ENCODE data around the gene DNASE1L2.

DNASE1L2 gene

DNA sequence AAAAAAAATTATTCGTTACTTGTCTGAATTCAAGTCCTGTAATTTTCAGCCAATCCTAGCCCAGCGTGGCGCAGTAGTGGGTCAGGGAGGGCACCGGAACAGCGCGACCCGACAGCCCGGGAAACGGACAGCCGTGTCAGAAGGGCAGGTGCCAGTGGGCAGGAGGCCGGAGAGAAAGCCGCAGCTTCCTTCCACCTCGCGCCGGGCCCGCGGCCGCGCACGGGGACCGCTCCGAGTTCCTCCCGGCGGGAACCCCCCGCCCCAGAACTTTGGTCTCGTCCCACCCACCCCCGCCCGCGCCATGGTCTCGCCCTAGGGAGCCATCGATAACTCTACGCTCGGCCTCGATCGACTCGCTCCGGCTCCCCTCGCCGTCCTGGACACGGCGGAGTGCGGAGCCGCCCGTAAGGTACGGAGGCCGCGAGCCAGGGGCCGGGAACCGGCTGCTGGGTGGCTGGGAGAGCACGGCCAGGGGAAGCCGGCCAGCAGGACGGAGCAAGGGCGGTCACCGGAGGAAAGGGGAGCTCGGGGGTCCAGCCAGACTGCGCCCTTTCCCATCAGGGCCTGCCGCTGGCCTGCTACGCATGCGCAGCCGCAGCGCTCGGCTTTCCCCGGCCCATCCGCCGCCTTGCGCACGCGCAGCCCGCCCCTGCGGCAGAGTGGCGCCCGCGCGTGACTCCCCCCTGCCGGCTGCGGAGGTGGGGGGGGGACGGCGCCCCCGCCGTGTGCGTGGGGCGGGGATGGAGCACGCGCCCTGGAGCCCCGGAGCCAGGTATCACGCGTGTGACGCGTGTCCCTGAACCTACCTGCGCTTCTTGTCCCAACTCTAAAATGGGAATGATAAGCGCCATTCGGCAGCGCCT lies 30.9 kb upstream of the DNASE1L2 start, which contains the start of gene MLST8 (continued):
- TF ChIP-seq, protein P1, sequence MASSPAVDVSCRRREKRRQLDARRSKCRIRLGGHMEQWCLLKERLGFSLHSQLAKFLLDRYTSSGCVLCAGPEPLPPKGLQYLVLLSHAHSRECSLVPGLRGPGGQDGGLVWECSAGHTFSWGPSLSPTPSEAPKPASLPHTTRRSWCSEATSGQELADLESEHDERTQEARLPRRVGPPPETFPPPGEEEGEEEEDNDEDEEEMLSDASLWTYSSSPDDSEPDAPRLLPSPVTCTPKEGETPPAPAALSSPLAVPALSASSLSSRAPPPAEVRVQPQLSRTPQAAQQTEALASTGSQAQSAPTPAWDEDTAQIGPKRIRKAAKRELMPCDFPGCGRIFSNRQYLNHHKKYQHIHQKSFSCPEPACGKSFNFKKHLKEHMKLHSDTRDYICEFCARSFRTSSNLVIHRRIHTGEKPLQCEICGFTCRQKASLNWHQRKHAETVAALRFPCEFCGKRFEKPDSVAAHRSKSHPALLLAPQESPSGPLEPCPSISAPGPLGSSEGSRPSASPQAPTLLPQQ (tag by site-specific recombination; IDR thresholded peaks at IDR 0.05), result peak; percentile 64; the same call in 1 of the 2 replicates
- TF ChIP-seq KLF7 (tag by site-specific recombination; IDR thresholded peaks at IDR 0.05; ENCODE audit: borderline replicate concordance) (peak; percentile 80), ZNF140 (tag by site-specific recombination; IDR thresholded peaks at IDR 0.05) (no peak), ZNF426 (tag by site-specific recombination; IDR thresholded peaks at IDR 0.05) (no peak), ZNF266 (tag by site-specific recombination; IDR thresholded peaks at IDR 0.05; ENCODE audit: low read depth) (no peak), HOXA7 (CRISPR knock-in tag; IDR thresholded peaks at IDR 0.05; ENCODE audit: borderline replicate concordance) (no peak), ZNF514 (tag by site-specific recombination; IDR thresholded peaks at IDR 0.05) (no peak), ZNF624 (tag by site-specific recombination; IDR thresholded peaks at IDR 0.05) (no peak), ZNF354C (tag by site-specific recombination; IDR thresholded peaks at IDR 0.05; ENCODE audit: borderline replicate concordance, low read depth) (no peak), ZXDB (tag by site-specific recombination; IDR thresholded peaks at IDR 0.05) (peak; percentile 92), TRIM28 (IDR thresholded peaks at IDR 0.05; ENCODE audit: borderline replicate concordance, low read length) (no peak; the same call in 1 of the 2 replicates), MEIS1 (CRISPR knock-in tag; IDR thresholded peaks at IDR 0.05; ENCODE audit: borderline replicate concordance) (no peak), ZNF629 (tag by site-specific recombination; IDR thresholded peaks at IDR 0.05) (peak; percentile 66)
- TF ChIP-seq, protein P2, sequence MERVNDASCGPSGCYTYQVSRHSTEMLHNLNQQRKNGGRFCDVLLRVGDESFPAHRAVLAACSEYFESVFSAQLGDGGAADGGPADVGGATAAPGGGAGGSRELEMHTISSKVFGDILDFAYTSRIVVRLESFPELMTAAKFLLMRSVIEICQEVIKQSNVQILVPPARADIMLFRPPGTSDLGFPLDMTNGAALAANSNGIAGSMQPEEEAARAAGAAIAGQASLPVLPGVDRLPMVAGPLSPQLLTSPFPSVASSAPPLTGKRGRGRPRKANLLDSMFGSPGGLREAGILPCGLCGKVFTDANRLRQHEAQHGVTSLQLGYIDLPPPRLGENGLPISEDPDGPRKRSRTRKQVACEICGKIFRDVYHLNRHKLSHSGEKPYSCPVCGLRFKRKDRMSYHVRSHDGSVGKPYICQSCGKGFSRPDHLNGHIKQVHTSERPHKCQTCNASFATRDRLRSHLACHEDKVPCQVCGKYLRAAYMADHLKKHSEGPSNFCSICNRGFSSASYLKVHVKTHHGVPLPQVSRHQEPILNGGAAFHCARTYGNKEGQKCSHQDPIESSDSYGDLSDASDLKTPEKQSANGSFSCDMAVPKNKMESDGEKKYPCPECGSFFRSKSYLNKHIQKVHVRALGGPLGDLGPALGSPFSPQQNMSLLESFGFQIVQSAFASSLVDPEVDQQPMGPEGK (tag by site-specific recombination; IDR thresholded peaks at IDR 0.05), result peak; percentile 97
- TF ChIP-seq, protein P3, sequence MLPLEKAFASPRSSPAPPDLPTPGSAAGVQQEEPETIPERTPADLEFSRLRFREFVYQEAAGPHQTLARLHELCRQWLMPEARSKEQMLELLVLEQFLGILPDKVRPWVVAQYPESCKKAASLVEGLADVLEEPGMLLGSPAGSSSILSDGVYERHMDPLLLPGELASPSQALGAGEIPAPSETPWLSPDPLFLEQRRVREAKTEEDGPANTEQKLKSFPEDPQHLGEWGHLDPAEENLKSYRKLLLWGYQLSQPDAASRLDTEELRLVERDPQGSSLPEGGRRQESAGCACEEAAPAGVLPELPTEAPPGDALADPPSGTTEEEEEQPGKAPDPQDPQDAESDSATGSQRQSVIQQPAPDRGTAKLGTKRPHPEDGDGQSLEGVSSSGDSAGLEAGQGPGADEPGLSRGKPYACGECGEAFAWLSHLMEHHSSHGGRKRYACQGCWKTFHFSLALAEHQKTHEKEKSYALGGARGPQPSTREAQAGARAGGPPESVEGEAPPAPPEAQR (tag by site-specific recombination; IDR thresholded peaks at IDR 0.05), result no peak
- TF ChIP-seq, protein P4, sequence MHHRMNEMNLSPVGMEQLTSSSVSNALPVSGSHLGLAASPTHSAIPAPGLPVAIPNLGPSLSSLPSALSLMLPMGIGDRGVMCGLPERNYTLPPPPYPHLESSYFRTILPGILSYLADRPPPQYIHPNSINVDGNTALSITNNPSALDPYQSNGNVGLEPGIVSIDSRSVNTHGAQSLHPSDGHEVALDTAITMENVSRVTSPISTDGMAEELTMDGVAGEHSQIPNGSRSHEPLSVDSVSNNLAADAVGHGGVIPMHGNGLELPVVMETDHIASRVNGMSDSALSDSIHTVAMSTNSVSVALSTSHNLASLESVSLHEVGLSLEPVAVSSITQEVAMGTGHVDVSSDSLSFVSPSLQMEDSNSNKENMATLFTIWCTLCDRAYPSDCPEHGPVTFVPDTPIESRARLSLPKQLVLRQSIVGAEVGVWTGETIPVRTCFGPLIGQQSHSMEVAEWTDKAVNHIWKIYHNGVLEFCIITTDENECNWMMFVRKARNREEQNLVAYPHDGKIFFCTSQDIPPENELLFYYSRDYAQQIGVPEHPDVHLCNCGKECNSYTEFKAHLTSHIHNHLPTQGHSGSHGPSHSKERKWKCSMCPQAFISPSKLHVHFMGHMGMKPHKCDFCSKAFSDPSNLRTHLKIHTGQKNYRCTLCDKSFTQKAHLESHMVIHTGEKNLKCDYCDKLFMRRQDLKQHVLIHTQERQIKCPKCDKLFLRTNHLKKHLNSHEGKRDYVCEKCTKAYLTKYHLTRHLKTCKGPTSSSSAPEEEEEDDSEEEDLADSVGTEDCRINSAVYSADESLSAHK (tag by site-specific recombination; IDR thresholded peaks at IDR 0.05), result no peak; the same call in 1 of the 2 replicates

DNA sequence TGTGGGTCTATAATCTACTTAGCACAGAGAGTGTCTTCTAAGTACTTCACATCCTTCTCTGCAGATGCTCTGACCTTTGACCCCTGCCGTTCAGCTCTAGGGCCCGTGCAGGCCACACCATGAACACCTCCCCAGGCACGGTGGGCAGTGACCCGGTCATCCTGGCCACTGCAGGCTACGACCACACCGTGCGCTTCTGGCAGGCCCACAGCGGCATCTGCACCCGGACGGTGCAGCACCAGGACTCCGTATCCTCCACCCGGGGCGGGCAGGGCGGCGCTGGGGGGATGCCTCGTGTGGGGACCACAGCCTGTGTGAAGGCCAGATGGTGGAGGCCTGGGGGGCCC lies 30.3 kb upstream of the DNASE1L2 start:
- no peaks in the 10 kb centered on the region for H3K9me3 ChIP-seq (ENCODE audit: control insufficient read depth, insufficient read depth, low read depth, low read length)
- CTCF ChIA-PET, result interaction anchor here (0.5 to 1.7 kb wide), 2 partner anchors 11 to 49 kb away, joined by 3 to 6 read pairs; no protein-coding TSS in a partner anchor
- H3K27ac ChIP-seq (ENCODE audit: extremely low read depth, low read depth, low read length), result peak overlapping the region; percentile 90
- no peaks in the 10 kb centered on the region for H3K4me1 ChIP-seq (ENCODE audit: control insufficient read depth, insufficient read depth, low read length)
- H3K36me3 ChIP-seq (ENCODE audit: control insufficient read depth in 2 of 2, insufficient read depth in 1 of 2, low read length in 2 of 2), result peaks cover 0 to 35% of the 10 kb centered on the region in 2 experiments; a peak in 1 of 3 replicates
- H3K4me3 ChIP-seq (ENCODE audit: low read depth, low read length), result peak overlapping the region; percentile 96
- POLR2A ChIA-PET, result interaction anchor here (0.7 to 4.3 kb wide), 7 partner anchors 9 to 81 kb away, joined by 3 to 22 read pairs (median 6); partner anchors contain the start of genes DNASE1L2, PGP and TRAF7
- no peak for TF ChIP-seq ZNF548 (tag by site-specific recombination; IDR thresholded peaks at IDR 0.05)
- TF ChIP-seq ZFP37 (tag by site-specific recombination; IDR thresholded peaks at IDR 0.05), result 0 out of 2 replicates have a peak, but pooled peaks have one; percentile 25
- TF ChIP-seq SCRT2 (tag by site-specific recombination; IDR thresholded peaks at IDR 0.05), result no peak
- no peak for TF ChIP-seq ZNF19 (tag by site-specific recombination; IDR thresholded peaks at IDR 0.05; ENCODE audit: low read depth)
- TF ChIP-seq, protein P5, sequence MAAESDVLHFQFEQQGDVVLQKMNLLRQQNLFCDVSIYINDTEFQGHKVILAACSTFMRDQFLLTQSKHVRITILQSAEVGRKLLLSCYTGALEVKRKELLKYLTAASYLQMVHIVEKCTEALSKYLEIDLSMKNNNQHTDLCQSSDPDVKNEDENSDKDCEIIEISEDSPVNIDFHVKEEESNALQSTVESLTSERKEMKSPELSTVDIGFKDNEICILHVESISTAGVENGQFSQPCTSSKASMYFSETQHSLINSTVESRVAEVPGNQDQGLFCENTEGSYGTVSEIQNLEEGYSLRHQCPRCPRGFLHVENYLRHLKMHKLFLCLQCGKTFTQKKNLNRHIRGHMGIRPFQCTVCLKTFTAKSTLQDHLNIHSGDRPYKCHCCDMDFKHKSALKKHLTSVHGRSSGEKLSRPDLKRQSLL (tag by site-specific recombination; IDR thresholded peaks at IDR 0.05), result 0 out of 2 replicates have a peak, but pooled peaks have one; percentile 1
- no peak for TF ChIP-seq ZSCAN16 (tag by site-specific recombination; IDR thresholded peaks at IDR 0.05)
- peak; percentile 13; the same call in 1 of the 2 replicates for TF ChIP-seq KLF16 (tag by site-specific recombination; IDR thresholded peaks at IDR 0.05)
- TF ChIP-seq ZNF24 (tag by site-specific recombination; IDR thresholded peaks at IDR 0.05), result no peak
- no peak for TF ChIP-seq ZNF223 (tag by site-specific recombination; IDR thresholded peaks at IDR 0.05)
- TF ChIP-seq, protein P6, sequence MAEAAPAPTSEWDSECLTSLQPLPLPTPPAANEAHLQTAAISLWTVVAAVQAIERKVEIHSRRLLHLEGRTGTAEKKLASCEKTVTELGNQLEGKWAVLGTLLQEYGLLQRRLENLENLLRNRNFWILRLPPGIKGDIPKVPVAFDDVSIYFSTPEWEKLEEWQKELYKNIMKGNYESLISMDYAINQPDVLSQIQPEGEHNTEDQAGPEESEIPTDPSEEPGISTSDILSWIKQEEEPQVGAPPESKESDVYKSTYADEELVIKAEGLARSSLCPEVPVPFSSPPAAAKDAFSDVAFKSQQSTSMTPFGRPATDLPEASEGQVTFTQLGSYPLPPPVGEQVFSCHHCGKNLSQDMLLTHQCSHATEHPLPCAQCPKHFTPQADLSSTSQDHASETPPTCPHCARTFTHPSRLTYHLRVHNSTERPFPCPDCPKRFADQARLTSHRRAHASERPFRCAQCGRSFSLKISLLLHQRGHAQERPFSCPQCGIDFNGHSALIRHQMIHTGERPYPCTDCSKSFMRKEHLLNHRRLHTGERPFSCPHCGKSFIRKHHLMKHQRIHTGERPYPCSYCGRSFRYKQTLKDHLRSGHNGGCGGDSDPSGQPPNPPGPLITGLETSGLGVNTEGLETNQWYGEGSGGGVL (tag by site-specific recombination; IDR thresholded peaks at IDR 0.05), result no peak; the same call in 1 of the 2 replicates

All from HEK293 (cell line).